NCI-H1105 treated with DMSO at 0.1 percent for 48 hours (cell line): Measurements from ENCODE around the gene PLEKHM3.
"Not testable (repeated sequence)": the region's sequence is repeated elsewhere in the genome, so short reads cannot be mapped to it uniquely, and the experiment has no call there.

Experiments
- DNase-seq: peaks from one replicate; lab custom pipeline; 2025; lab: John Stamatoyannopoulos, UW

Gene PLEKHM3

GRCh38 chr2:207950761-207951114 lies 74.6 kb downstream of the PLEKHM3 start:
- DNase-seq, result no peak

- DNase-seq, result no peak
Measured at GRCh38 chr2:207950063-207950760, 75.1 kb downstream of the PLEKHM3 start.

- not testable (repeated sequence) for DNase-seq
Measured at GRCh38 chr2:207949245-207949644, 76.1 kb downstream of the PLEKHM3 start.

- DNase-seq, result no peak
Measured at GRCh38 chr2:207944979-207945600, 80.2 kb downstream of the PLEKHM3 start.

GRCh38 chr2:207944334-207944733 lies 81.0 kb downstream of the PLEKHM3 start:
- no peak for DNase-seq

GRCh38 chr2:207939342-207940108 lies 85.8 kb downstream of the PLEKHM3 start:
- no peak for DNase-seq

- no peak for DNase-seq
Measured at GRCh38 chr2:207938886-207939285, 86.4 kb downstream of the PLEKHM3 start.

GRCh38 chr2:207938415-207938814 lies 86.9 kb downstream of the PLEKHM3 start:
- DNase-seq, result no peak

GRCh38 chr2:207937823-207938222 lies 87.5 kb downstream of the PLEKHM3 start:
- DNase-seq, result no peak

GRCh38 chr2:207937253-207937652 lies 88.1 kb downstream of the PLEKHM3 start:
- no peak for DNase-seq

- no peak for DNase-seq
Measured at GRCh38 chr2:207936380-207936779, 88.9 kb downstream of the PLEKHM3 start.

- no peak for DNase-seq
Measured at GRCh38 chr2:207935991-207936370, 89.3 kb downstream of the PLEKHM3 start.

- DNase-seq, result no peak
Measured at GRCh38 chr2:207935121-207935990, 90.0 kb downstream of the PLEKHM3 start.

GRCh38 chr2:207934720-207935119 lies 90.6 kb downstream of the PLEKHM3 start:
- DNase-seq, result no peak

GRCh38 chr2:207933396-207934065 lies 91.8 kb downstream of the PLEKHM3 start:
- no peak for DNase-seq

- DNase-seq, result no peak
Measured at GRCh38 chr2:207932106-207932505, 93.2 kb downstream of the PLEKHM3 start.

GRCh38 chr2:207930747-207931146 lies 94.6 kb downstream of the PLEKHM3 start:
- peak; percentile 68 for DNase-seq

GRCh38 chr2:207929923-207930322 lies 95.4 kb downstream of the PLEKHM3 start:
- DNase-seq, result no peak

GRCh38 chr2:207928079-207928478 lies 97.2 kb downstream of the PLEKHM3 start:
- DNase-seq, result no peak

GRCh38 chr2:207926989-207927300 lies 98.4 kb downstream of the PLEKHM3 start:
- DNase-seq, result no peak

- no peak for DNase-seq
Measured at GRCh38 chr2:207926133-207926988, 99.0 kb downstream of the PLEKHM3 start.
